Mammary epithelial cell (primary cell): Measurements from ENCODE around the gene TTR.
A peak's percentile ranks its signal among the peaks of the same experiment; 100 is the strongest.

ENCODE experiments used
- EZH2 ChIP-seq: IDR thresholded peaks from 2 replicates; pipeline ENCODE4 v1.6.1; 2012; ENCODE audit warnings: low read length, inconsistent platforms, borderline replicate concordance
- TF ChIP-seq, protein P1 (sequence below), 2 donors: IDR thresholded peaks in 1 of 2; conservative IDR thresholded peaks in 1 of 2; 2 replicates each; pipeline ENCODE4 v1.5.1; 2011 to 2012; ENCODE audit warnings: inconsistent platforms in 2 of 2, low read length in 2 of 2, mild to moderate bottlenecking in 2 of 2, control low read depth in 1 of 2, low read depth in 1 of 2; ENCODE audit not compliant: insufficient read depth in 1 of 2; ENCODE audit errors: extremely low read depth in 1 of 2

DNA sequence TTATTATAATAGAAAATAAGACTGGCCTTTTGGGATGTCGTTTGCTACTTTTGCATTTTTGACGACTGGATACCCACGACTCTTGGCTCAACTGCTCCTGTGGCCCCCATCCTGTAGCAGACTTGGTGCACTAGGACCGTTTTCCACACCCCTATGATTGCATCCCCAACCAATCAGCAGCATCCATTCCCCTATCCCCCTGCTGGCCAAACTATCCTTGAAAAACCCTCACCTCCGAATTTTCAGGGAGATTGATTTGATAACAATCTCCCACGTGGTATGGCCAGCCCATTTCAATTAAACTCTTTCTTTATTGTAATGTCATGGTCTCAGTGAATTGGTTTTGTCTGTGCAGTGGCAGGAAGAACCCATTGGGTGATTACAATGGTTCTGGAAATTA is 37.9 kb upstream of the TTR start:
- TF ChIP-seq, protein P1, sequence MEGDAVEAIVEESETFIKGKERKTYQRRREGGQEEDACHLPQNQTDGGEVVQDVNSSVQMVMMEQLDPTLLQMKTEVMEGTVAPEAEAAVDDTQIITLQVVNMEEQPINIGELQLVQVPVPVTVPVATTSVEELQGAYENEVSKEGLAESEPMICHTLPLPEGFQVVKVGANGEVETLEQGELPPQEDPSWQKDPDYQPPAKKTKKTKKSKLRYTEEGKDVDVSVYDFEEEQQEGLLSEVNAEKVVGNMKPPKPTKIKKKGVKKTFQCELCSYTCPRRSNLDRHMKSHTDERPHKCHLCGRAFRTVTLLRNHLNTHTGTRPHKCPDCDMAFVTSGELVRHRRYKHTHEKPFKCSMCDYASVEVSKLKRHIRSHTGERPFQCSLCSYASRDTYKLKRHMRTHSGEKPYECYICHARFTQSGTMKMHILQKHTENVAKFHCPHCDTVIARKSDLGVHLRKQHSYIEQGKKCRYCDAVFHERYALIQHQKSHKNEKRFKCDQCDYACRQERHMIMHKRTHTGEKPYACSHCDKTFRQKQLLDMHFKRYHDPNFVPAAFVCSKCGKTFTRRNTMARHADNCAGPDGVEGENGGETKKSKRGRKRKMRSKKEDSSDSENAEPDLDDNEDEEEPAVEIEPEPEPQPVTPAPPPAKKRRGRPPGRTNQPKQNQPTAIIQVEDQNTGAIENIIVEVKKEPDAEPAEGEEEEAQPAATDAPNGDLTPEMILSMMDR (conservative IDR thresholded peaks at IDR 0.05 in 1 of 2, IDR thresholded peaks at IDR 0.05 in 1 of 2; ENCODE audit: extremely low read depth in 1 of 2, insufficient read depth in 1 of 2, low read depth in 1 of 2, low read length in 2 of 2): peak; percentile 10 to 22
- no peak for TF ChIP-seq EZH2
